ENCODE measurements around the gene ATP2B2. TPM values are rescaled to one million over a fixed set of nuclear protein-coding genes. Genes with fewer than 3 reads are reported as not detected.

Gene ATP2B2
- polyA plus RNA-seq, 2 of the 4 experiments (the other 2 are of a cell fraction): 0.03 to 0.04 TPM

GRCh38 chr3:10405816-10406215 is 99.6 kb downstream of the ATP2B2 start:
- POLR2A ChIA-PET: no interaction called here
- Histone ChIP-seq H3K9me3 (no peaks in the 10 kb centered on the region), H3K4me3 (no peak overlapping the region), H3K4me2 (no peak overlapping the region), H3K27ac (no peak overlapping the region), H3K4me1 (no peaks in the 10 kb centered on the region)
- CTCF ChIA-PET: interaction anchor here (1.0 to 3.8 kb wide), 4 partner anchors 12 to 352 kb away, joined by 3 to 12 read pairs (median 4); no protein-coding TSS in a partner anchor
- TF ChIP-seq ZFP36 (IDR thresholded peaks at IDR 0.05; ENCODE audit: borderline replicate concordance, partially characterized antibody) (peak; percentile 52), RARB (CRISPR knock-in tag; IDR thresholded peaks at IDR 0.05) (no peak)
- FAIRE-seq (no peak), DNase-seq (ENCODE audit: low read depth in 1 of 2, low spot score in 1 of 2) (no peak), ATAC-seq (no peak)
- WGBS (ENCODE audit: missing lambda C conversion rate): 56% methylated on average over 1 of the region's 1 CpG

DNA sequence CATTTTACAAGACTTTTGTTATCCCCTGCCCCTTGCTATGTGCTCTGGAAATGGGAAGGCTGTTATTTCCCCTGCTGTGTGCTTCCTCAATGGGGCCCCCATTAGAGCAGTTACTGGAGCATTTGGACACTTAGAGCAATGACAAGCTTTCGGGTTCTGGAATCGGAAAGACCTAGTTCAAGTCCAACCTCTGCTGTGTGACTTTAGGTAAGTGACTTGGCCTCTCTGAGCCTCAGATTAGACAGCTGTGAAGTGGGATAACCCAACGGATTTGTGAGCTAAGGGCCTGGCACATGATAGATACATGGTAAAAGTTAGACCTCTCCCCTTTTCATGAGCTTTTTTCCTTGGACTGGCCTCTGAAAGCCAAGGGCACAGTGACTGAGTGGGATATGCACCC is 100.5 kb downstream of the ATP2B2 start:
- ATAC-seq (no peak), DNase-seq (ENCODE audit: low read depth in 1 of 2, low spot score in 1 of 2) (no peak), FAIRE-seq (no peak)
- Histone ChIP-seq H3K27ac (no peak overlapping the region), H3K9me3 (no peaks in the 10 kb centered on the region), H3K4me2 (no peak overlapping the region), H3K4me1 (no peaks in the 10 kb centered on the region), H3K4me3 (no peak overlapping the region)
- WGBS (ENCODE audit: missing lambda C conversion rate): 32% methylated on average over 3 of the region's 3 CpGs
- ChIA-PET POLR2A (no interaction called here), CTCF (interaction anchor here (1.0 to 3.8 kb wide), 5 partner anchors 9 to 353 kb away, joined by 3 to 12 read pairs (median 4); no protein-coding TSS in a partner anchor)
- no peak for TF ChIP-seq KDM1A (IDR thresholded peaks at IDR 0.05; ENCODE audit: low read depth)
- peak; percentile 37 for TF ChIP-seq ZFP36 (IDR thresholded peaks at IDR 0.05; ENCODE audit: borderline replicate concordance, partially characterized antibody)

GRCh38 chr3:10404377-10404776 is 101.0 kb downstream of the ATP2B2 start:
- H3K4me3 ChIP-seq: no peak overlapping the region
- ChIA-PET POLR2A (no interaction called here), CTCF (interaction anchor here (1.0 to 3.8 kb wide), 6 partner anchors 10 to 354 kb away, joined by 3 to 12 read pairs (median 4); no protein-coding TSS in a partner anchor)
- TF ChIP-seq HES2 (IDR thresholded peaks at IDR 0.05): no peak
- no peak for TF ChIP-seq SREBF2 (IDR thresholded peaks at IDR 0.05)
- TF ChIP-seq NR3C1 (IDR thresholded peaks at IDR 0.05): no peak
- no peak for TF ChIP-seq RAD21 (conservative IDR thresholded peaks at IDR 0.05 in 1 of 2, IDR thresholded peaks at IDR 0.05 in 1 of 2)
- no peak overlapping the region for H3K27ac ChIP-seq
- DNase-seq (ENCODE audit: low read depth in 1 of 2, low spot score in 1 of 2) (no peak), FAIRE-seq (no peak), ATAC-seq (no peak)
- 66% methylated on average over 4 of the region's 4 CpGs for WGBS (ENCODE audit: missing lambda C conversion rate)
- H3K4me2 ChIP-seq: no peak overlapping the region
- H3K4me1 ChIP-seq: no peaks in the 10 kb centered on the region
- H3K9me3 ChIP-seq: no peaks in the 10 kb centered on the region

- WGBS (ENCODE audit: missing lambda C conversion rate): 84% methylated on average over 14 of the region's 14 CpGs
- ChIA-PET POLR2A (no interaction called here), CTCF (interaction anchor here (0.6 to 2.9 kb wide), 5 partner anchors 9 to 953 kb away, joined by 3 to 15 read pairs (median 4); no protein-coding TSS in a partner anchor)
- no peak for DNase-seq (ENCODE audit: low read depth in 1 of 2, low spot score in 1 of 2)
- TF ChIP-seq TP53 (CRISPR knock-in tag; IDR thresholded peaks at IDR 0.05) (no peak), NFE2L2 (conservative IDR thresholded peaks at IDR 0.05; ENCODE audit: low read length) (no peak), CHD2 (IDR thresholded peaks at IDR 0.05; ENCODE audit: low read length, partially characterized antibody) (no peak), KDM5A (IDR thresholded peaks at IDR 0.05) (no peak), POLR2AphosphoS2 (conservative IDR thresholded peaks at IDR 0.05; ENCODE audit: low read length) (no peak), TFCP2L1 (CRISPR knock-in tag; IDR thresholded peaks at IDR 0.05) (no peak), ZSCAN20 (CRISPR knock-in tag; IDR thresholded peaks at IDR 0.05) (no peak), HOXB13 (CRISPR knock-in tag; IDR thresholded peaks at IDR 0.05; ENCODE audit: low read depth) (no peak)
- TF ChIP-seq, protein P1, sequence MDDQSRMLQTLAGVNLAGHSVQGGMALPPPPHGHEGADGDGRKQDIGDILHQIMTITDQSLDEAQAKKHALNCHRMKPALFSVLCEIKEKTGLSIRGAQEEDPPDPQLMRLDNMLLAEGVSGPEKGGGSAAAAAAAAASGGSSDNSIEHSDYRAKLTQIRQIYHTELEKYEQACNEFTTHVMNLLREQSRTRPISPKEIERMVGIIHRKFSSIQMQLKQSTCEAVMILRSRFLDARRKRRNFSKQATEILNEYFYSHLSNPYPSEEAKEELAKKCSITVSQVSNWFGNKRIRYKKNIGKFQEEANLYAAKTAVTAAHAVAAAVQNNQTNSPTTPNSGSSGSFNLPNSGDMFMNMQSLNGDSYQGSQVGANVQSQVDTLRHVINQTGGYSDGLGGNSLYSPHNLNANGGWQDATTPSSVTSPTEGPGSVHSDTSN (IDR thresholded peaks at IDR 0.05): no peak
- Histone ChIP-seq H3K4me2 (no peak overlapping the region), H3K27ac (no peak overlapping the region), H3K4me1 (no peaks in the 10 kb centered on the region), H3K9me3 (no peaks in the 10 kb centered on the region), H3K4me3 (no peak overlapping the region)
- no peak for ATAC-seq
- no peak for FAIRE-seq
These were observed 103.2 kb downstream of the ATP2B2 start for GRCh38 chr3:10401990-10402761.
